ENCODE measurements around the gene SLC22A7.

The SLC22A7 gene

GRCh38 chr6:43287717-43288679 lies 10.1 kb upstream of the SLC22A7 start:
- in situ Hi-C loops (cut with MboI; ENCODE audit: low pct_unique_long_range_greater_than_20kb, low sequenced_read_pairs, unreplicated experiment): no loop called here
- TF ChIP-seq, protein P1, sequence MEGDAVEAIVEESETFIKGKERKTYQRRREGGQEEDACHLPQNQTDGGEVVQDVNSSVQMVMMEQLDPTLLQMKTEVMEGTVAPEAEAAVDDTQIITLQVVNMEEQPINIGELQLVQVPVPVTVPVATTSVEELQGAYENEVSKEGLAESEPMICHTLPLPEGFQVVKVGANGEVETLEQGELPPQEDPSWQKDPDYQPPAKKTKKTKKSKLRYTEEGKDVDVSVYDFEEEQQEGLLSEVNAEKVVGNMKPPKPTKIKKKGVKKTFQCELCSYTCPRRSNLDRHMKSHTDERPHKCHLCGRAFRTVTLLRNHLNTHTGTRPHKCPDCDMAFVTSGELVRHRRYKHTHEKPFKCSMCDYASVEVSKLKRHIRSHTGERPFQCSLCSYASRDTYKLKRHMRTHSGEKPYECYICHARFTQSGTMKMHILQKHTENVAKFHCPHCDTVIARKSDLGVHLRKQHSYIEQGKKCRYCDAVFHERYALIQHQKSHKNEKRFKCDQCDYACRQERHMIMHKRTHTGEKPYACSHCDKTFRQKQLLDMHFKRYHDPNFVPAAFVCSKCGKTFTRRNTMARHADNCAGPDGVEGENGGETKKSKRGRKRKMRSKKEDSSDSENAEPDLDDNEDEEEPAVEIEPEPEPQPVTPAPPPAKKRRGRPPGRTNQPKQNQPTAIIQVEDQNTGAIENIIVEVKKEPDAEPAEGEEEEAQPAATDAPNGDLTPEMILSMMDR (IDR thresholded peaks at IDR 0.05; ENCODE audit: extremely low read depth, insufficient read depth, missing control alignments): no peak

GRCh38 chr6:43290339-43290904 lies 7.6 kb upstream of the SLC22A7 start:
- no peak for DNase-seq (ENCODE audit: low spot score)
- TF ChIP-seq, protein P1 (IDR thresholded peaks at IDR 0.05; ENCODE audit: extremely low read depth, insufficient read depth, missing control alignments): no peak
- in situ Hi-C loops (cut with MboI; ENCODE audit: low pct_unique_long_range_greater_than_20kb, low sequenced_read_pairs, unreplicated experiment): no loop called here

More at GRCh38 chr6:43287717-43288679, 10.1 kb upstream of the SLC22A7 start:
- DNase-seq (ENCODE audit: low spot score): no peak

DNA sequence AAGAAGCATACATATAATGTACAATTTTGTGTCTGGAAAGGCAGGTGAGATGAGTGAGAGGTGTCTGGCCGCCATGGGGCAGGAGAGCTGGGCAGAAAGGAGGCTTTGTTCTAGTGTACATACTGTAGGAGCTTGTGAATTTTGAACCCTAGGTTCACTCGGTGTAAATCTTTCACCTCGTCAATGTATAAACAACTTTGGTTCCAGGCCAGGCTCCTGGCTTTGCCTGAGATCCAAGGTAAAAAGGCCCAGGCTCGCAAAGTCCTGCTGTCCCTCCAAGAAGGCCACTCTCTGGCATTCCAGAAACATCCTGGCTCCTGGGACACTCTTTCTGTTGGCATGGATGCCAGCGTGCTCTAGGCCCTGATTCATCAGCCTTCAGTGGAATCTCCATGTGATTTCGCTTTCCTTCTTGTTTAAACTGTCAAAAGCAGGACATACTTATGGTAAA lies 7.1 kb upstream of the SLC22A7 start:
- in situ Hi-C loops (cut with MboI; ENCODE audit: low pct_unique_long_range_greater_than_20kb, low sequenced_read_pairs, unreplicated experiment): no loop called here
- TF ChIP-seq, protein P1 (IDR thresholded peaks at IDR 0.05; ENCODE audit: extremely low read depth, insufficient read depth, missing control alignments): no peak
- DNase-seq (ENCODE audit: low spot score): no peak

- no peak for DNase-seq (ENCODE audit: low spot score)
- in situ Hi-C loops (cut with MboI; ENCODE audit: low pct_unique_long_range_greater_than_20kb, low sequenced_read_pairs, unreplicated experiment): no loop called here
- TF ChIP-seq, protein P1 (IDR thresholded peaks at IDR 0.05; ENCODE audit: extremely low read depth, insufficient read depth, missing control alignments): no peak
Observed at GRCh38 chr6:43291708-43292107, 6.4 kb upstream of the SLC22A7 start.

- in situ Hi-C loops (cut with MboI; ENCODE audit: low pct_unique_long_range_greater_than_20kb, low sequenced_read_pairs, unreplicated experiment): no loop called here
- no peak for DNase-seq (ENCODE audit: low spot score)
- TF ChIP-seq, protein P1 (IDR thresholded peaks at IDR 0.05; ENCODE audit: extremely low read depth, insufficient read depth, missing control alignments): no peak
Observed at GRCh38 chr6:43292341-43292740, 5.7 kb upstream of the SLC22A7 start.

GRCh38 chr6:43292763-43293318 lies 5.2 kb upstream of the SLC22A7 start:
- in situ Hi-C loops (cut with MboI; ENCODE audit: low pct_unique_long_range_greater_than_20kb, low sequenced_read_pairs, unreplicated experiment): no loop called here
- no peak for DNase-seq (ENCODE audit: low spot score)
- TF ChIP-seq, protein P1 (IDR thresholded peaks at IDR 0.05; ENCODE audit: extremely low read depth, insufficient read depth, missing control alignments): no peak

All from GM13977 (cell line).